C4-2B (cell line): Measurements from ENCODE around the gene TBC1D22A.

Experiments
- ZFX ChIP-seq: fragments of 450-650 bp; IDR thresholded peaks from 2 replicates; pipeline ENCODE4 v1.6.1; 2017
- TF ChIP-seq, protein P1 (sequence below): fragments of 450-650 bp; conservative IDR thresholded peaks from 2 replicates; pipeline ENCODE4 v1.5.1; 2017; ENCODE audit warnings: mild to moderate bottlenecking

DNA sequence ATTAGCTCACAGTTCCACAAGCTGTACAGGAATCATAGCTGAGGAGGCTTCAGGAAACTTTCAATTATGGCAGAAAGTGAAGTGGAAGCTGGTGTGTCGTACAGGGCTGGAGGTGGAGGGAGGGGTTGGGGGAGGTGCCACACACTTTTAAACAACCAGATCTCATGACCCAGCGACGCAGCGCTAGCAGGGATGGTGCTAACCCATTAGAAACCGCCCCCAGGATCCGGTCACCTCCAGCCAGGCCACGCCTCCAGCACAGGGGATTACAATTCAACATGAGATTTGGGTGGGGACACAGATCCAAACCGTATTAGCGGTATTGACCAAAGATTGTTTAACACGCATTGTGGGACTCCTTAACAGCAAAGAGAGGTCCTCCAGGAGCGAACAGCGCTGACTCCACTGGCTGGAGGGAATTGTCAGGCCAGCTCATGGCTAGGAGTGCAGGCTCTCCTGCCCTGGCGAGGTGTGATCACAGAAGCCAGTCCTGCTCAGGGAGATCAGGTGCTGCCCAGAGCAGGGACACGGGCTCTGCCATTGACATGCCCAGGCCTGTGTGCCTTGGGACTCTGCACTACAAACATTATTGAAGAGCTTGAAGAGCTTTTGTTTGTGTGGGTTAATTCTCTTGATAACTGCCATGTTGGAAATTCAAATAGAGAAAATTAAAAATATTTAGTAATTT is 215.3 kb downstream of the TBC1D22A start:
- TF ChIP-seq, protein P1, sequence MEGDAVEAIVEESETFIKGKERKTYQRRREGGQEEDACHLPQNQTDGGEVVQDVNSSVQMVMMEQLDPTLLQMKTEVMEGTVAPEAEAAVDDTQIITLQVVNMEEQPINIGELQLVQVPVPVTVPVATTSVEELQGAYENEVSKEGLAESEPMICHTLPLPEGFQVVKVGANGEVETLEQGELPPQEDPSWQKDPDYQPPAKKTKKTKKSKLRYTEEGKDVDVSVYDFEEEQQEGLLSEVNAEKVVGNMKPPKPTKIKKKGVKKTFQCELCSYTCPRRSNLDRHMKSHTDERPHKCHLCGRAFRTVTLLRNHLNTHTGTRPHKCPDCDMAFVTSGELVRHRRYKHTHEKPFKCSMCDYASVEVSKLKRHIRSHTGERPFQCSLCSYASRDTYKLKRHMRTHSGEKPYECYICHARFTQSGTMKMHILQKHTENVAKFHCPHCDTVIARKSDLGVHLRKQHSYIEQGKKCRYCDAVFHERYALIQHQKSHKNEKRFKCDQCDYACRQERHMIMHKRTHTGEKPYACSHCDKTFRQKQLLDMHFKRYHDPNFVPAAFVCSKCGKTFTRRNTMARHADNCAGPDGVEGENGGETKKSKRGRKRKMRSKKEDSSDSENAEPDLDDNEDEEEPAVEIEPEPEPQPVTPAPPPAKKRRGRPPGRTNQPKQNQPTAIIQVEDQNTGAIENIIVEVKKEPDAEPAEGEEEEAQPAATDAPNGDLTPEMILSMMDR, result no peak
- no peak for TF ChIP-seq ZFX
